ENCODE results near the gene FUBP1.

DNA sequence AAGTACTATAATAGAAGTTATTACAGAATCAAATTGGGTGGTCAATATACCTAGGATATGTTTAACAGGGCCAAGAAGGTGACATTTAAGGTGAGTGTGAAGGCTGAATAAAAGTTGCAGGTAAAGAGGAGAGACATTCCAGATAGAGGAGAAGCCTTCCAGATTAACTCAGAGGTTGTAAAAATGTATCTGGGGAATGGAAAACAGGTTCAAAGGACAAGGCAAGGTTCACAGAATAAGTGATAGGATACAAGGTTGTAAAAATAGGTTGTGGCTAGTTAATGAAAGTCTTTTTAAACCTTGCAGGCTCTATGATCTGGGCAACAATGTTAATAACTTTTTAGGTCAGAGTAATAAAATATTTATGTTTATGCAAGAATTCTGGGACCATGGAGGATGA is 40.2 kb downstream of the FUBP1 start:
- TF ChIP-seq, protein P1, sequence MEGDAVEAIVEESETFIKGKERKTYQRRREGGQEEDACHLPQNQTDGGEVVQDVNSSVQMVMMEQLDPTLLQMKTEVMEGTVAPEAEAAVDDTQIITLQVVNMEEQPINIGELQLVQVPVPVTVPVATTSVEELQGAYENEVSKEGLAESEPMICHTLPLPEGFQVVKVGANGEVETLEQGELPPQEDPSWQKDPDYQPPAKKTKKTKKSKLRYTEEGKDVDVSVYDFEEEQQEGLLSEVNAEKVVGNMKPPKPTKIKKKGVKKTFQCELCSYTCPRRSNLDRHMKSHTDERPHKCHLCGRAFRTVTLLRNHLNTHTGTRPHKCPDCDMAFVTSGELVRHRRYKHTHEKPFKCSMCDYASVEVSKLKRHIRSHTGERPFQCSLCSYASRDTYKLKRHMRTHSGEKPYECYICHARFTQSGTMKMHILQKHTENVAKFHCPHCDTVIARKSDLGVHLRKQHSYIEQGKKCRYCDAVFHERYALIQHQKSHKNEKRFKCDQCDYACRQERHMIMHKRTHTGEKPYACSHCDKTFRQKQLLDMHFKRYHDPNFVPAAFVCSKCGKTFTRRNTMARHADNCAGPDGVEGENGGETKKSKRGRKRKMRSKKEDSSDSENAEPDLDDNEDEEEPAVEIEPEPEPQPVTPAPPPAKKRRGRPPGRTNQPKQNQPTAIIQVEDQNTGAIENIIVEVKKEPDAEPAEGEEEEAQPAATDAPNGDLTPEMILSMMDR (IDR thresholded peaks at IDR 0.05 in 8 of 11, conservative IDR thresholded peaks at IDR 0.05 in 3 of 11): no peak
- no peak for TF ChIP-seq POLR2A (IDR thresholded peaks at IDR 0.05)

Measured in spleen (tissue), 7 donors.